Suprapubic skin (tissue), 4 donors: ENCODE data around the gene TULP4. TPM values are rescaled to one million over a fixed set of nuclear protein-coding genes. Genes with fewer than 3 reads are reported as not detected.

Source experiments
- DNase-seq, 2 donors: peaks; one replicate each; pipeline ENCODE4 v3.0.0-alpha.2; 2019; ENCODE audit warnings: low spot score in 2 of 2
- H3K27ac ChIP-seq: fragments of 200-600 bp; sonication (generic); one replicate; pipeline ENCODE4 v1.5.1; 2019
- H3K27me3 ChIP-seq: fragments of 200-600 bp; sonication (generic); one replicate; pipeline ENCODE4 v1.5.1; 2019
- H3K36me3 ChIP-seq: fragments of 200-600 bp; sonication (generic); one replicate; pipeline ENCODE4 v1.5.1; 2019
- H3K4me1 ChIP-seq: fragments of 200-600 bp; sonication (generic); one replicate; pipeline ENCODE4 v1.5.1; 2019
- H3K4me3 ChIP-seq: fragments of 200-600 bp; sonication (generic); one replicate; pipeline ENCODE4 v1.5.1; 2019; ENCODE audit warnings: mild to moderate bottlenecking
- H3K9me3 ChIP-seq: fragments of 200-600 bp; sonication (generic); one replicate; pipeline ENCODE4 v1.5.1; 2019
- EP300 ChIP-seq: sonication (generic); formaldehyde crosslinking; IDR thresholded peaks from one replicate; pipeline ENCODE4 v1.6.1; 2017; ENCODE audit warnings: antibody characterized with exemption
- POLR2A ChIP-seq, 2 donors: fragments of 450-650 bp; IDR thresholded peaks; one replicate each; pipeline ENCODE4 v1.6.1; 2017; ENCODE audit warnings: antibody characterized with exemption in 2 of 2, mild to moderate bottlenecking in 2 of 2, moderate library complexity in 2 of 2
- POLR2AphosphoS5 ChIP-seq, 3 donors: sonication (generic); formaldehyde crosslinking; IDR thresholded peaks; one replicate each; pipeline ENCODE4 v1.6.1; 2017; ENCODE audit warnings: antibody characterized with exemption in 3 of 3
- WGBS: methylation state at CpG from one replicate; pipeline ENCODE4 v1.1.5; 2018; 5-methylcytosine and 5-hydroxymethylcytosine counted together
- total RNA-seq, 4 donors: library from RNA; depleted of rRNA; stranded (reverse); fragments of >200 nt; gene quantifications; one replicate each; pipeline ENCODE4 v1.1.0, GENCODE V29; 2016
- TF ChIP-seq, protein P1 (sequence below), 2 donors: fragments of 200-600 bp in 1 of 2; fragments of 450-650 bp in 1 of 2; sonication (generic) in 1 of 2; IDR thresholded peaks; one replicate each; pipeline ENCODE4 v1.5.1; 2016 to 2019; ENCODE audit warnings: antibody characterized with exemption in 2 of 2, mild to moderate bottlenecking in 1 of 2, moderate library complexity in 1 of 2

The TULP4 gene
- total RNA-seq, 4 donors from 2014 or later = 123 to 156 (median 132) TPM

DNA sequence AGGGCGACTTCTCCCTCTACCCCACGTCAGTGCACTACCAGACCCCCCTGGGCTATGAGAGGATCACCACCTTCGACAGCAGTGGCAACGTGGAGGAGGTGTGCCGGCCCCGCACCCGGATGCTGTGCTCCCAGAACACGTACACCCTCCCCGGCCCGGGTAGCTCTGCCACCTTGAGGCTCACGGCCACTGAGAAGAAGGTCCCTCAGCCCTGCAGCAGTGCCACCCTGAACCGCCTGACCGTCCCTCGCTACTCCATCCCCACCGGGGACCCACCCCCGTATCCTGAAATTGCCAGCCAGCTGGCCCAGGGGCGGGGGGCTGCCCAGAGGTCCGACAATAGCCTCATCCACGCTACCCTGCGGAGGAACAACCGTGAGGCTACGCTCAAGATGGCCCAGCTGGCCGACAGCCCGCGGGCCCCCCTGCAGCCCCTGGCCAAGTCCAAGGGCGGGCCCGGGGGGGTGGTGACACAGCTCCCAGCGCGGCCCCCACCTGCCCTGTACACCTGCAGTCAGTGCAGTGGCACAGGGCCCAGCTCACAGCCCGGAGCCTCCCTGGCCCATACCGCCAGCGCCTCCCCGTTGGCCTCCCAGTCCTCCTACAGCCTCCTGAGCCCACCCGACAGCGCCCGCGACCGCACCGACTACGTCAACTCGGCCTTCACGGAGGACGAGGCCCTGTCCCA lies 190.1 kb downstream of the TULP4 start:
- H3K27ac ChIP-seq = no peak overlapping the region
- H3K27me3 ChIP-seq = no peaks in the 10 kb centered on the region
- 97% methylated on average over 28 of the region's 43 CpGs for WGBS
- no peak overlapping the region for H3K4me3 ChIP-seq
- DNase-seq = no peak
- H3K36me3 ChIP-seq = peaks cover 63% of the 10 kb centered on the region
- no peak for TF ChIP-seq POLR2AphosphoS5 (IDR thresholded peaks at IDR 0.05)
- TF ChIP-seq, protein P1, sequence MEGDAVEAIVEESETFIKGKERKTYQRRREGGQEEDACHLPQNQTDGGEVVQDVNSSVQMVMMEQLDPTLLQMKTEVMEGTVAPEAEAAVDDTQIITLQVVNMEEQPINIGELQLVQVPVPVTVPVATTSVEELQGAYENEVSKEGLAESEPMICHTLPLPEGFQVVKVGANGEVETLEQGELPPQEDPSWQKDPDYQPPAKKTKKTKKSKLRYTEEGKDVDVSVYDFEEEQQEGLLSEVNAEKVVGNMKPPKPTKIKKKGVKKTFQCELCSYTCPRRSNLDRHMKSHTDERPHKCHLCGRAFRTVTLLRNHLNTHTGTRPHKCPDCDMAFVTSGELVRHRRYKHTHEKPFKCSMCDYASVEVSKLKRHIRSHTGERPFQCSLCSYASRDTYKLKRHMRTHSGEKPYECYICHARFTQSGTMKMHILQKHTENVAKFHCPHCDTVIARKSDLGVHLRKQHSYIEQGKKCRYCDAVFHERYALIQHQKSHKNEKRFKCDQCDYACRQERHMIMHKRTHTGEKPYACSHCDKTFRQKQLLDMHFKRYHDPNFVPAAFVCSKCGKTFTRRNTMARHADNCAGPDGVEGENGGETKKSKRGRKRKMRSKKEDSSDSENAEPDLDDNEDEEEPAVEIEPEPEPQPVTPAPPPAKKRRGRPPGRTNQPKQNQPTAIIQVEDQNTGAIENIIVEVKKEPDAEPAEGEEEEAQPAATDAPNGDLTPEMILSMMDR (IDR thresholded peaks at IDR 0.05) = no peak
- TF ChIP-seq EP300 = no peak
- TF ChIP-seq POLR2A (IDR thresholded peaks at IDR 0.05) = no peak
- H3K9me3 ChIP-seq = no peaks in the 10 kb centered on the region
- no peaks in the 10 kb centered on the region for H3K4me1 ChIP-seq

DNA sequence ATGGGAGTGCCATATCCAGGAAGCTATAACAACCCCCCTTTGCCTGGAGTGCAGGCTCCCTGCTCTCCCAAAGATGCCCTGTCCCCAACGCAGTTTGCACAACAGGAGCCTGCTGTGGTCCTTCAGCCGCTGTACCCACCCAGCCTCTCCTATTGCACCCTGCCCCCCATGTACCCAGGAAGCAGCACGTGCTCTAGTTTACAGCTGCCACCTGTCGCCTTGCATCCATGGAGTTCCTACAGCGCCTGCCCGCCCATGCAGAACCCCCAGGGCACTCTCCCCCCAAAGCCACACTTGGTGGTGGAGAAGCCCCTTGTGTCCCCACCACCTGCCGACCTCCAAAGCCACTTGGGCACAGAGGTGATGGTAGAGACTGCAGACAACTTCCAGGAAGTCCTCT lies 191.0 kb downstream of the TULP4 start:
- WGBS = 93% methylated on average over 7 of the region's 7 CpGs
- Histone ChIP-seq H3K4me3 (no peak overlapping the region), H3K9me3 (no peaks in the 10 kb centered on the region), H3K36me3 (peaks cover 57% of the 10 kb centered on the region), H3K27me3 (no peaks in the 10 kb centered on the region), H3K27ac (no peak overlapping the region), H3K4me1 (no peaks in the 10 kb centered on the region)
- no peak for DNase-seq
- TF ChIP-seq EP300 (no peak), POLR2AphosphoS5 (IDR thresholded peaks at IDR 0.05) (no peak), POLR2A (IDR thresholded peaks at IDR 0.05) (no peak)
- TF ChIP-seq, protein P1 (IDR thresholded peaks at IDR 0.05) = no peak

DNA sequence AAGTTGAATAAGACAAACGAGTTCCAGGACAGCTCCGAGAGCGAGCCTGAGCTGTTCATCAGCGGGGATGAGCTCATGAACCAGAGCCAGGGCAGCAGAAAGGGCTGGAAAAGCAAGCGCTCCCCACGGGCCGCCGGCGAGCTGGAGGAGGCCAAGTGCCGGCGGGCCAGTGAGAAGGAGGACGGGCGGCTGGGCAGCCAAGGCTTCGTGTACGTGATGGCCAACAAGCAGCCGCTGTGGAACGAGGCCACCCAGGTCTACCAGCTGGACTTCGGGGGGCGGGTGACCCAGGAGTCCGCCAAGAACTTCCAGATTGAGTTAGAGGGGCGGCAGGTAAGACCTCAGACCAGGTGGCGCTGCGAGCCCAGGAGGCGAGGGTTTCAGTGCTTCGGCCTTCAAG lies 191.6 kb downstream of the TULP4 start:
- TF ChIP-seq, protein P1 (IDR thresholded peaks at IDR 0.05) = no peak
- DNase-seq = no peak
- H3K4me3 ChIP-seq = no peak overlapping the region
- H3K27ac ChIP-seq = no peak overlapping the region
- 92% methylated on average over 25 of the region's 25 CpGs for WGBS
- no peaks in the 10 kb centered on the region for H3K9me3 ChIP-seq
- H3K4me1 ChIP-seq = no peaks in the 10 kb centered on the region
- peaks cover 51% of the 10 kb centered on the region for H3K36me3 ChIP-seq
- H3K27me3 ChIP-seq = no peaks in the 10 kb centered on the region

DNA sequence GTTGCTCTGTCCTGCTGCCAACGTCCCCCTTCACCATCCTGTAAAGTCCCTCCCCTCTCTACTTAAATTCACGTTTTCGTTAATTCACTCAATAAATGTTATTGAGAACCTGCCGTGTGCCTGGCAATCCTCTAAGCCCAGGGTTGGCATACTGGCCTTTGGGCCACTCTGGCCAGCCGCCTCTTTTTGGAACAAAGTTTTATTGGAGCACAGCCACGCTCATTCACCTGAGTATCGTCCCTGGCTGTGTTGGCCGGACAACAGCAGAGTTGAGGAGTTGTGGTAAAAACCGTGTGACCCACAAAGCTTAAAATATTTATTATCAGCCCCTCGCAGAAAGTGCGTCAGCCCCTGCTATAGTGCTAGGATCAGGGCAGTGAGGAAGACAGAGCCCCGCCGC lies 192.9 kb downstream of the TULP4 start:
- H3K9me3 ChIP-seq = no peaks in the 10 kb centered on the region
- H3K27me3 ChIP-seq = no peaks in the 10 kb centered on the region
- no peaks in the 10 kb centered on the region for H3K4me1 ChIP-seq
- TF ChIP-seq POLR2AphosphoS5 (IDR thresholded peaks at IDR 0.05) (no peak), POLR2A (IDR thresholded peaks at IDR 0.05) (no peak), EP300 (no peak)
- TF ChIP-seq, protein P1 (IDR thresholded peaks at IDR 0.05) = no peak
- no peak overlapping the region for H3K27ac ChIP-seq
- no peak for DNase-seq
- 94% methylated on average over 13 of the region's 13 CpGs for WGBS
- H3K4me3 ChIP-seq = no peak overlapping the region
- H3K36me3 ChIP-seq = peaks cover 38% of the 10 kb centered on the region

DNA sequence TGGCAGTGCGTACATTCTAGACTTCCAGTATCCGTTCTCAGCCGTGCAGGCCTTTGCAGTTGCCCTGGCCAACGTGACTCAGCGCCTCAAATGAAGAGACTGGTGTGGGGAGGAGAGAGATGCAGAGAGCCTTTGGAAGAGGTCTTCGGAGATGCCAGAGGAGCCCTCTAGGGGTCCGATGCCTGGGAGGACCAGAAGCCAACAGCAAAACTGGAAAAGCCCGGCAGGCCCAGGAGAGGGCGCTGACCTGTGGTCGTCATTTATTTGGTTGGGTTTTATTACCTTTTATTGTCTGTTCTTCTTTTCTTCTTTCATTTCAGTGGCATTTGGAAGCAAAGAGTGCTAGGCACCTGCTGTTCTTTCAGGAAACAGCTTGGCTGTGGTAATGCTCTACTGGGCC lies 194.3 kb downstream of the TULP4 start:
- H3K27me3 ChIP-seq = no peaks in the 10 kb centered on the region
- TF ChIP-seq, protein P1 (IDR thresholded peaks at IDR 0.05) = no peak
- no peak for TF ChIP-seq EP300
- TF ChIP-seq POLR2A (IDR thresholded peaks at IDR 0.05) = no peak
- TF ChIP-seq POLR2AphosphoS5 (IDR thresholded peaks at IDR 0.05) = no peak
- H3K4me1 ChIP-seq = no peaks in the 10 kb centered on the region
- H3K4me3 ChIP-seq = no peak overlapping the region
- H3K9me3 ChIP-seq = no peaks in the 10 kb centered on the region
- H3K36me3 ChIP-seq = peaks cover 24% of the 10 kb centered on the region
- WGBS = 90% methylated on average over 10 of the region's 10 CpGs
- no peak overlapping the region for H3K27ac ChIP-seq
- DNase-seq = no peak
